G401.6 (cell line): ENCODE results near the gene SDR42E2.
A peak's percentile ranks its signal among the peaks of the same experiment; 100 is the strongest.
"Not testable (repeated sequence)": the region's sequence is repeated elsewhere in the genome, so short reads cannot be mapped to it uniquely, and the experiment has no call there.

Experiments
- FAIRE-seq: peaks from 2 replicates; lab custom pipeline; 2012; peaks lifted over from hg19 to GRCh38; lab: Jason Lieb, UNC

SDR42E2 gene

DNA sequence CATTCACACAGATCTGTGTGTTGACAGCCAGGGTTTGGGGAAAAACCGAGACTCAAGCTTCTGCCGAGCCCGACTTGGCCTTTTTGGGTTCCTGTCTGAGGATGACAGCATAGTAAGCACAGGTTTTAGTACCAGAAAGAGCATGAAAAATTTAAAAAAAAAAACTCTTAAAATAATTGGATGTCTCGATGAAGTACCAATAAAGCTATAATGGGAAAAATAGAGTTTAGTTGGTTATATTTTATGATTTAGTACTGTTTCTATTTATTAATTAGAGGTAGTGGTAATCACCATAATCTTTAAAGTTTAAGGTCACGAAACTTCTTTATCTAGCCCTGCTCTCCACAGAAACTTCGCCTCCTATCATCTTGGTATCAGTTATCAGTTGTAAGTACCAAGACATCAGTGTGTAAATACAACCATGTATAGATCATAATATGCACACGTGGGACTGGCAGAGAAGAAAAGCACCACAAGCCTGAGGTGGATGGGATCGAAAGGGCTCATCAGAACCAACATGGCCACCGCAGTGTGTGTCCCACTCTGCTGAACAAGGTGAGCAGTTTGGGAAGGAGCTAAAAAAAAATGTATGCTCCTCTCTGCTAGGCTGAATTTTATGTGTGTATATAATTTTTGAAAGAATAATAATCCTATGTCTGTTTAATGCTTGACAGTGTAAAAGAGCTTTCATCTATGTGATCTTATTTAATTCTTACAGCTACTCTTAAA lies 29.4 kb downstream of the SDR42E2 start:
- no peak for FAIRE-seq

DNA sequence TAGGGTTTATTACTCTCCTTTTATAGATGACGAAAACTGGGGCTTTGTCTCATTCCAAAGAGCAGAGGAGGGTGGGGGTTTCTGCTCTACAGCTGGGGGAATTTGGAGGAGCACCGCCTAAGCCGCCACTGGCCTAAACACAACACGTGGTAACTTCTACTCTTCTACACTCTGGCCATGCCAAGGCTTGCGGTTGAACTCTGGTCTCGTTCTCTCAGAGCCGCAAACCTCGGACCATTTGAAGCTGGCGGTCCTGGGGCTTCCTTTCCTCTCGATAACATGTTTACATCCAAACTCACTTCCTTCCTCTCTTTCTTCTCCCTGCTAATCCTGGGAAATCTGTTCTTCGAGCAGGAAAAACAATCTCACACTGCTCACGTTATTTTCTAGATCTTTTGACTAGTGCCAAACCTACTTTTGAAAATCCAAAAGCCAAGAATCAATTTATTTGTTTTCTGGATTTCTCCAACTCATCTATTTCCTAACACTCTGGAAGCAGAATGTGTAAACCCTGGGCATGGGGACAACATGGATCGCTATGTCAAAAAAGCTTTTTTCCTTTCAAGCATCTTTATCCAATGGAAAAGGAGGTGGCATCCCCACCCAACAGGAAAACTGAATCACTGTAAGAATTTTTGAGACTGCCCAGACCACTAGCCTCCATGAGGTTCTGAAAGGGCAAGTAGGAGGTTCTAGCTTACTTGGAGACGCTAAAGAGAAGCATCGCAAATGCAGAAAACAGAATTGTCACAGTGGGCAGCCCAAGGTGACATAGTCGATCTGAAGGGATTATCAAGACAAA lies 30.2 kb downstream of the SDR42E2 start:
- FAIRE-seq = peak; percentile 56

DNA sequence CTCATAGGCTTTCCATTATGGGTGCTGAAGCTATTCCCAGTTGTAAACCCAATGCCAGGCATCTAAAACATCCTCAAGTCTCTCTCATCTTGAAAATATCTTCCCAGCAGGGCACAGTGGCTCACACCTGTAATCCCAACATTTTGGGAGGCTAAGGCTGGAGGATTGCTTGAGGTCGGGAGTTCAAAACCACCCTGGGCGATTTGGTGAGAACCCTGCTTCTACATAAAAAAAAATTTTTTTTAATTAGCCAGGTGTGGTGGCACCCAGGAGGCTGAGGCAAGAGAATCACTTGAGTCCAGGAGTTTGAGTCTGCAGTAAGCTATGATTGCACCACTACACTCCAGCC lies 30.7 kb downstream of the SDR42E2 start:
- FAIRE-seq = no peak

DNA sequence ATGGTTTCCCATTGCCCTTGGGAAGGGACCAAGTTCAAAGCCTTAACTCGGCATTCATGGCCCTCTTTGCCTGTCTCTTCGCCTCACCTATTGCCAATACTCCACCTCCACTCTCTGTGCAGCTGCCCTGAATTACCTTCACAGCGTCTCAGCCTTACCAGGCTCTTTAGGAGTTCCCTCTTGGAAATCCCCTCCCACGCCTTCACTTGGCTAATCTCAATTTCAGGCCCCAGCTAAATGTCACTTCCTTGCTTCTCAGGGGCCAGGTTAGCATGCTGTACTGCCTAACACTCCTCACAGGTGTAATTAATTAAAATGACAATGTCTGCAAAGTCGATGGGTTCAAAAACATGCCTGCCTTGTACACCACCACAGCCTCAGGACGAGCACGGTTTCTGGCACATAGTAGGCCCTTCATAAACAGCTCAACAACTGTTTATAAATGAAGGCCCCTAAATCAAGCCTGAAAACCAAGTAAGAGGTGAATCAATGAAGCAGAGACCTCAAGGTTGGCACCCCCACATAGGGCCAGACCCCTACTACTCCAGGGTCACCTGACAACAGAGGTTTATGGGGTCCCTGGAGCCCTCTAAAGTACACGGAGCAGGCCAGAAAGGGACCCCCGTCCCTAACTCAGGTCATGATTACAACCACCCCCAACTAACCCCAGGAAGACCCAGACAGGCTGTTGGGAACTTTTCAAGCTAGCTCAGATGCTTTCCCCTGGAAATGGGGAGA lies 32.6 kb downstream of the SDR42E2 start:
- FAIRE-seq = no peak

DNA sequence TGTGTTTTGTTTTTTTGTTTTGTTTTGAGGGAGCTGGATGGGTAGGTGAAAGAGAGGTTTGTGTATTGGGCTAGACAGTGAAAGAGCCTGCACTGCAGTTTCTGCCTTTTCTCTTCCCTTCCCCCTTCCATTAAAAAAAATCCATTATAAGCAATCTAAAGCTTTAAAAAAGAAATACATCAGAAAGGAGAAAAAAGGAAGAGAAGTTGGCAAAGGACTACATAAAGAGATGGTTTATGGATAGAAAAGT lies 33.1 kb downstream of the SDR42E2 start:
- FAIRE-seq = no peak

DNA sequence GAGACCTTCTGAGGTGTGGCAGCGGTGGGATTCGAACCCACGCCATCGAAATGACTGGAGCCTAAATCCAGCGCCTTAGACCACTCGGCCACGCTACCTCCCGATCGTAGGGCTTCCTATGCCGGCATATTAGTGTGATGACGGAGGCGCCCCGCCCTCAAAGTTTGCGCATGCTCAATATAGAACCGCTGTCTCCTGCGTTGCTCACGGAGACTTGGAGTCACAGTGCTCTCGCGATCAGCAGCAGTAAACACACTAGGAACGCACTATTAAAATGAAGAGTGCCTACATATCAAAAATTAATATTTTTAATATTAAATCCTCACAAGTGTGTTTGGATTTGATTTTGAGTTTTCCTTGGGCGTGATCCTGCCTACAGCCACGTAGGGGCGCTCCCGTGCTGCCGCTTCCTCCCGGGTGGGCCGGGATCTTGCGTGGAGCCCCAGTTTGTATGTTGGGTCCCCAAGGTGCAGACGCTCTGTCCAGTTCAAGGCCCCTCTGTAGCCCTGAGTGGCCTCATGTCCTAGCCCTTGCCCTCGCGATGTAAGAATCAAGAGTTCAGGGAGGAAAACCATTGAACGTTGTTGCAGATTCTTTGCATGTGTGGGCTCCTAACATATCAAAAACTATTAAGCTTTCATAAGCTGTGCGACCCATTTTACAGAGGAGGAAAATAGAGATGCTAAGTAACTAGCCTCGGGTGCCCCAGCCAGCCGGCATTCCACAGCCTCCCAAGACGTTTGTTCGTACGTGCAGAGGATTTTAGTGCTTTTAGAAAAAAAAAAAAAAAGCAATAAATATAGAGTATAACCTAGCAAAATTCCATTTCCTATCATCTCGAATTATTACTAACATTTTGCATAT lies 33.6 kb downstream of the SDR42E2 start:
- FAIRE-seq = peak; percentile 23

DNA sequence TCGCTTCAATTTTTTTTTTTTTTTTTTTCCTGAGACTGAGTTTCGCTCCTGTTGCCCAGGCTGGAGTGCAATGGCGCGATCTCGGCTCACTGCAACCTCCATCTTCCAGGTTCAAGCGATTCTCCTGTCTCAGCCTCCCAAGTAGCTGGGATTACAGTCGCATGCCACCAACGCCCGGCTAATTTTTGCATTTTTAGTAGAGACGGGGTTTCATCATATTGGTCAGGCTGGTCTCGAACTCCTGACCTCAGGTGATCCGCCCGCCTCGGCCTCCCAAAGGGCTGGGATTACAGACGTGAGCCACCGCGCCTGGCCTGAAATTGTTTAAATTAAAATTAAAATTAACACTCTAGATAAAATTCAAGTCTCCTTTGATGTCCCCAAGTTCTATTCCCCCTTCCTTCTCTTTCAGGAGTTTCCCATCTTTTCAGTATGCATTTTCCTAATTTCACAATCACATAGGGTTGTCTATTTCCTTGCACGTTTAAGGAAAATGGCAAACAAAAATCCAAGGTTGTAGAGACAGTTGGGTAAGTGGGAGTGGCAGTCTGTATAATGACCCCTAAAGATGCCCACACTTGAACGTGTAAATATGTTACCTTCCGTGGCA lies 34.4 kb downstream of the SDR42E2 start:
- FAIRE-seq = not testable (repeated sequence)

DNA sequence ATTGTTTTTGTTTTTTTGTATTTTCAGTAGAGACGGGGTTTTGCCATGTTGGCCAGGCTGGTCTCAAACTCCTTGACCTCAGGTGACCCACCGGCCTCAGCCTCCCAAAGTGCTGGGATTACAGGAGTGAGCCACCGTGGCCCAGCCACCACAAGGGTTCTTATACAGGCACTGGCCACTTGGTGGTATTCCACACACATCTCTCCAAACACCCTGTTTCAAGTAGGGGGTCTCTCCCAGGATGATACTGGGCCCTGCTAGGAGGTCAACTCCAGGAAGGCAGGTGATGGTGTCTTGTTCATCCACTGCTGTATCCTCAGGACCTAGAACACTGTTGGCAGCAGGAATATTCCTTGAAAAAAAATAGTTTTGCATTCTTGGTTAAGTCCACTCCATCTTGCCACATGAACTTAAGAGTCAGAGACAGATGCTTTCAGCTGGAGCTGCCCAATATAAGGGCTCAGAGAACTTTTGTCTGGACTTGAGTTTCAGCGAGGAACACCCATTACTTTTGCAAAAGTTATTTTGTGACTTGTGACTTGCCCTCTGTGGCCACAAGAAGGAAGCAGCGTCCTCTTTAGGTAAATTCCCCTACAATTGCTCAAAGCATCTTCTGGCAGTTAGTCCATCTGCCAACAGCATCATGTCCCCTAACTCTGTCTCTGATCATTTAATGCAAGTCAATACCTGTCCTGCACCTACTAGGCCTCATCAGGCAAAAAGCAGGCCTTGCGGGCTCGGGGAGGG lies 36.4 kb downstream of the SDR42E2 start:
- no peak for FAIRE-seq

DNA sequence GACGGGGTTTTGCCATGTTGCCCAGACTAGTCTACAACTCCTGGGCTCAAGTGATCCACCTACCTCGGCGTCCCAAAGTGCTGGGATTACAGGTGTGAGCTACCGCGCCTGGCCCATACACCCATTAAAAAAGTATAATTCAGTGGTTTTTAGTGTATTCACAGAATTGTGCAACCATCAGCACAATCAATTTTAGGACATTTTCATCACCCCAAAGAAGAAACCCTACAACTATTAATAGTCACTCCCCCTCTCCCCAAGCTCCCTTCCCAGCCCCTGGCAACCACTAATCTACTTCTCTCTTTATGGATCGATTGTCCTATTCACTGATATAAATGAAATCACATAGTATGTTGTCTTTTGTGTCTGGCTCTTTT lies 39.9 kb downstream of the SDR42E2 start:
- FAIRE-seq = no peak

DNA sequence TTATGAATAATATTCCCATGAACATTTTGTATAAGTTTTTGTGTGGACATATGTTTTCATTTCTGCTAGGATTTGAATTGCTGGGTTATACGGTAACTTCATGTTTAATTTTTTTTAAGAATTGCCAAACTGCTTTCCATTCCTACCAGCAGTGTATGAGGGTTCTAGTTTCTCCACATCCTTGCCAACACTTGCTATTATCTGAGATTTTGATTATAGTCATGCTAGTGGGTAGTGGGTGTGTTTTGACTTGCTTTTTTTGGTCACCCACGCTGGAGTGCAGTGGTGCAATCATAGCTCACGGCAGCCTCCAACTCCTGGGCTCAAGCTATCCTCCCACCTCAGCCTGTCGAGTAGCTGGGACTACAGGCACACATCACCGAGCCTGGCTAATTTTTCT lies 40.8 kb downstream of the SDR42E2 start:
- FAIRE-seq = no peak

DNA sequence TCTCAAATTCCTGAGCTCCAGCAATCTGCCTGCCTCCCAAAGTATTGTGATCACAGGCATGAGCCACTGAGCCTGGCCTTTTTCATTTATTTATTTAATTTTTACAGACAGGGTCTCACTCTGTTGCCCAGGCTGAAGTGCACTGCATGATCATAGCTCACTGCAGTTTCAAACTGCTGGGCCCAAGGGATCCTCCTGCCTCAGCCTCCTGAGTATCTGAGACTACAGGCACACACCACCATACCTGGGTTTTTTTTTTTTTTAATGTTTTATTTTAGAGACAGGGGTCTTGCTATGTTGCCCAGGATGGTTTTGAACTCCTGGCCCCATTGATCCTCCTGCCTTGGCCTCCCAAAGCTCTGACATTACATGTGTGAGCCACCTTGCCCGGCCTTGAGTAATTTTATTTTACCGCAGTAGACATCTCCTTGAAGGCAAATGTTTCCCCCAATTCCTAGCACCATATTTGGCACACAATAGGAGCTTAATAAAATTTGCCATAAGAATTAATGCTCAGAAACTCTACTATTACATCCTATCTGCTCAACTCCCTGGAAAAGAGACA lies 41.9 kb downstream of the SDR42E2 start:
- FAIRE-seq = no peak

DNA sequence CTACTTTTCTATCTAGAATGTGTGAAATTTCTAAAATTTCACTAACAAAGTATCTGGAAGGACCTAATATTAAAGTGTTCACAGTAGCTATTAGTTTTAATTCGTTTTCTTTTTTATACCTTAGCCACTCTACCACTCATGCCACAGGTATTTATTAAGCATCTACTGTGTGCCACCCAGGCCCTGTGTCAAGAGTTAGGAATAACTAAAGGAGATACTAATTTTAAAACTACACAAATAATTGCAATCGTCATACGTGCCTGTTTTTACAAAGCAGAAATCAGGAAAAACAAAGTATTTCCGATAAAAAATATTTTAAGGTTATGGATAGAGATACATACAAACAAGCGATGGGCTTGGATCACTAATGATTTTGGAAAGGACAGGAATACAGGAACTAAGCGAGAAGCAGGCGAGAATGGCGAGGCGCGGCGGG lies 43.3 kb downstream of the SDR42E2 start:
- FAIRE-seq = no peak

DNA sequence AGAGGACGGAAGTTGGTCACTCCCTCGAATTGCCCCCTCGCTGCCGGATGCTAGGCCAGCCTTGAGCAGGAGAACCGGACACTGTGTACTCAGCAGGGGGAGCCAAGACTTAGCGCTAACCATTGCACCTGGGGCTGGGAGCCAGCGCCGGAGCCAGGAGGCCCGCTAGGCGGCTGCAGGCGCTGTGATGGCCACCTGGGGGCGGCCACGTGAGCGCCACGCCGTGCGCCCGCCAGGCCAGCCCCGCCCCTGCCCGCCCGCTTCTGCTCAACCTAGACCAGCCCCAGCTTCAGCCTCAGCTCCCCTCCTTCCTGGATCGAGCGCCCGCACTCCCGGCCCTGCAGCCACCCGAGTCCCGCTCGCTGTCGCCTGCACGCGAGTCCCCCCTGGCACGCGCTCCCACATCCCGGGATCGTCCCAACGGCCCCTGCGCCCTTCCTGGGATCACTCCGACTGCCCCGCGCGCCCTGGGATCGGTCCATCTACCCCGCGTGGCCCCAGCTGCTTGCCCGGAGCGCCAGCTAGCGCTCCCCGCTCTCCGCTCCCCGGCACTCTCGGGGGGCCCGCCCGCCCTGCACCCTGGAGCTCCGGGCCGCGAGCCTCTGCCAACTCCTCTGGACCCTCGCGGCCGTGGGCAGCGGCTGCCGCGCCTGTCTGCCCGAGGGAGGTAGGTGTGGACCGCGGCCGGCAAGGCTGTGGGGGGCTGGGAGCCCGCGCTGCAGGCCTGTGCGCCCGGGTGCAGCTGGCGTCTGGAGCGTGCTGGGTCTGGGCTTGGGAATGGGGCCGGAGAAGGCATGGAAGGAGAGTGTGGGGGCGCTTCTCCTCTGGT lies 43.9 kb downstream of the SDR42E2 start, which contains the start of gene EEF2K:
Gene EEF2K (plus strand): TSS at position 266 of the 829 bp plus-strand sequence. CDS start 19,452 bp downstream, outside the sequence.
- no peak for FAIRE-seq

DNA sequence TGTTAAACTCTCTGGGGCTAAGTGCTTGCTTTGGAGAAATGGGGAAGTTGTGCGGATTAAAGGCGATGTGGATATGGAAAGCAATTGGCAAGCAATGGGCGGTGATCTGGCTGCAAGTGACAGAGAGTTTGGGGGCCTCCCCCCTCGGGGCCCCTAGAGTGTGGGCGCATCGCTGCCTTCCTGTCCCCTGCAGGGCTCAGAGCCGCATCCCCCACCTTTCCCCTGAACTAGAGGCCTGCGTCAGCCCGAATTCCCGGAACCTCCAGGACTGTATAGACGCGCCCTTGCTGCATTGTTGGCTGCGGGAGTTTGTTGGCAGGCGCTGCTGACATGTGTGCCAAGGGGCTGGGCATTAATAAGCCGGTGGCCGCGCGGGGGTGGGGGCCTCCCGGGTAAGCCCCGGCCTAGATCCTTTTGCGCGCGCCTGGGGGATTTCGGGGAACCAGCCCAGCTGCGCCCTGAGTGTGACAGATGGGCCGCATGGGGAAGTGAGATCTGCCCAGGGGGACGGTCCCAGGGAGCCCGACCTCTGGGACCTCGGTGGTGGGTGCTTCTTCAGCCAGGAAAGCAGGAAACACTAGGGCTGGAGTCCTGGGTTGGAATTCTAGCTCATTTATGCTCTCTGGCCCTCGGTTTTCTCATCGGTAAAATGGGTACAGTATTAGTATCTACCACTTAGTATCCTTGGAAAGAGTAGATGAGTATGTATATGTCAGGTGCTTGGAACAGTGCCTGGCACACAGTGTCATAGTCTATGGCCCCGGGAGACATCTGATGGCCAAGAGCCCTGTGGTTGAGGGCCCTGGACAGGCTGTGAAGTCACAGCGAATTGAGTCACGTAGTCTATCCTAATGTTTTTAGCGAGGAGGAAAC lies 44.8 kb downstream of the SDR42E2 start:
- no peak for FAIRE-seq

DNA sequence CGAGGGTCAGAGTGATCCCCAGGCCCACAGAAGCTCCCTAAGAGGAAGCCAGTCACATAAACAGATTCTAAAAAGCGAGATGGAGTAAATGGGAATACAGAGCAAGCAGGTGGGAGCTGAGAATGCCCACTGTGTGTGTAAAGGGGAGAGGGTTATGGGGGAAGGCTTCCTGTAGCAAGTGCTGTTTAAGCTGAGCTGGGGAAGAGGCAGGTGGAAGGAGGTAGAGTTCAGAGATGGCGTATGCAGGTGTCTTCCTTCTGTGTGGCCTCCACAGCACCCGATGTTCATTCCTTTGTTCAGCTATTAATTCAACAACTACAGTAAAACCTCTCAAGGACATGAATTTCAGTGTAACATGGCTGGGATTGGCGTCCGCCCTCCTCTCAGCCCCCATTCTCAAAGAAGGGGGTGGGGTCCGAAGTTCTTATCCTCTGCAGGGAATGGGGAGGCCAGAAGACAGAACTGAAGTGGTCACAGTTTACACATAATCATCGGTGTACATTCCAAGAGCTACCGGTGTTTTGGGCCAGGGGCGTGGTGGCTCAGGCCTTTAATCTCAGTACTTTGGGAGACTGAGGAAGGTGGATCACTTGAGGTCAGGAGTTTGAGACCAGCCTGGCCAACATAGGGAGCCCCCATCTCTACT lies 45.5 kb downstream of the SDR42E2 start:
- FAIRE-seq = no peak

DNA sequence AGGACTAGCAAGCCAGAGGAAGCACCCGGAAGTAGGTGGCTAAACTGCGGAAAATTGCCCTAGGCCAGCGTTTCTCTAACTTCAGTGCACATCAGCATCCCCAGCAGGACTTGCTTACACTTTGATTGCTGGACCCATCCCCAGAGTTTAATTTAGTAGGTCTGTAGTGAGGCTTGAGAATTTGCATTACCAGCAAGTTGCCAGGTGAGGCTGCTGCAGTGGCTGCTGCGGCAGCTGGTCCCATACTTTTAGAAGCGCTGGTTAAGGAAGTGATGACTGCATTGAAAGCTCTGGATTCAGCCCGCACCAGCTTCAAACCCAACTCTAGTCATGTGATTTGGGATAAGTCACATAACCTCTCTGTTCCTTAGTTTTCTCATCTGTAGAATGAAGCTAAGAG lies 48.0 kb downstream of the SDR42E2 start:
- FAIRE-seq = no peak

DNA sequence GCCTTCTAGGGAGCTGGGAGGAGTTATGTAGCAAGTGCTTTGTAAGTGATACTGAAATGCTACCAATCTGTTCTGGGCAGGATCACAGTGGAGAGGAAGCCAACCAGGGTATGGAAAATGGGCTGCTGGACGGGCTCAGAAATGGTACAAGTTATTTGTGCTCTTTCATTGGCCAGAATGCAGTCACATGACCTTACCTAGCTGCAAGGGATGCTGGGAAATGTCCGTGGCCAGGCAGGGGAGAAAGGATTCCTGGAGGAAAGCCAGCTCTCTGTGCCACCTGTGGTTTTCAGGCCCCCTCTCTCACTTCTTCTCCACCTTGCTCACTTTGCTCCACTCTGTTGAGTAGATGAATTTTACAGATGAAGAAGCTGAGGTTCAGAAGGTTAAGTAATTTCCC lies 48.5 kb downstream of the SDR42E2 start:
- FAIRE-seq = no peak

DNA sequence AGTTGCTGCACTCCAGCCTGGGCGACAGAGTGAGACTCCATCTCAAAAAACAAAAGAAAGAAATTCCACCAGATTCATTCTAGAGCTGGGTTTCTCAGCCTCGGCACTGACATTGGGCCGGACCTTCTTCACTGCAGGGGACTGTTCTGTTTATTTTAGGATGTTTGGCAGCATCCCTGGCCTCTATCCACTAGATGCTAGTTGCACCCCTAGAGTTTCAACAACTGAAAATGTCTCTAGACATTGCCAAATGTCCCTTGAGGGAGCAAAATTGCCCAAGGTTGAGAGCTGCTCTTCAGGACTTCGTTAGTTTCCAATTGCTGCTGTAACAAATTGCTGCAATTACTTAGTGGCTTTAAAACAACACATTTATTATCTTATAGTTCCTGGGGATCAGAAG lies 50.9 kb downstream of the SDR42E2 start:
- no peak for FAIRE-seq
